PC-9 (cell line): Measurements from ENCODE around the gene EPS8L2. TPM values are rescaled to one million over a fixed set of nuclear protein-coding genes. Genes with fewer than 3 reads are reported as not detected.

ENCODE experiments used
- BruUV-seq: library from RNA; stranded (reverse); fragments of 400-500 nt; replicated peaks from 2 replicates; lab custom pipeline; 2021; lab: Mats Ljungman, UMichigan
- CTCF ChIA-PET: fragments of 300-600 bp; sonication (Branson Sonifier 250); formaldehyde crosslinking; loops from one replicate; lab custom pipeline; 2022; ENCODE audit warnings: antibody characterized with exemption; lab: Charles Lee
- POLR2A ChIA-PET: fragments of 300-600 bp; sonication (Branson Sonifier 250); formaldehyde crosslinking; loops from one replicate; lab custom pipeline; 2022; ENCODE audit warnings: antibody characterized with exemption; ENCODE audit not compliant: unreplicated experiment; lab: Charles Lee
- DNase-seq, 2 experiments: peaks; one replicate each; pipeline versions ENCODE4 v3.0.0 to v3.0.0-alpha.2; 2015 to 2022; ENCODE audit warnings: mixed read lengths in 1 of 2
- H2AFZ ChIP-seq: fragments of 200-600 bp; sonication (generic); 2 replicates; pipeline ENCODE4 v1.8.1; 2017; ENCODE audit warnings: antibody characterized with exemption
- H3F3A ChIP-seq: fragments of 200-600 bp; sonication (generic); 2 replicates; pipeline ENCODE4 v1.8.1; 2017; ENCODE audit warnings: antibody characterized with exemption, mild to moderate bottlenecking, low read depth; ENCODE audit not compliant: insufficient read depth
- H3K27ac ChIP-seq: fragments of 200-600 bp; sonication (generic); 2 replicates; pipeline ENCODE4 v1.6.1; 2016; ENCODE audit warnings: mixed run types
- H3K27me3 ChIP-seq: fragments of 200-600 bp; sonication (generic); 2 replicates; pipeline ENCODE4 v1.6.1; 2016; ENCODE audit warnings: low read depth, mixed run types; ENCODE audit not compliant: insufficient read depth
- H3K36me3 ChIP-seq: fragments of 200-600 bp; sonication (generic); 2 replicates; pipeline ENCODE4 v1.6.1; 2016; ENCODE audit warnings: low read depth, mixed run types
- H3K4me1 ChIP-seq: fragments of 200-600 bp; sonication (generic); replicated peaks from 2 replicates; pipeline ENCODE4 v1.6.1; 2016; ENCODE audit warnings: mixed run types; ENCODE audit not compliant: insufficient read depth
- H3K4me2 ChIP-seq: fragments of 200-600 bp; sonication (generic); 2 replicates; pipeline ENCODE4 v1.6.1; 2017; ENCODE audit warnings: mixed run types
- H3K4me3 ChIP-seq: fragments of 200-600 bp; sonication (generic); 2 replicates; pipeline ENCODE4 v1.6.1; 2016; ENCODE audit warnings: mixed run types
- H3K79me2 ChIP-seq: fragments of 200-600 bp; sonication (generic); 2 replicates; pipeline ENCODE4 v1.6.1; 2017; ENCODE audit warnings: low read depth, mixed run types
- H3K9me2 ChIP-seq: fragments of 200-600 bp; sonication (generic); 2 replicates; pipeline ENCODE4 v1.8.1; 2017; ENCODE audit warnings: mild to moderate bottlenecking; ENCODE audit not compliant: insufficient read depth
- H3K9me3 ChIP-seq: fragments of 200-600 bp; sonication (generic); 2 replicates; pipeline ENCODE4 v1.8.1; 2016; ENCODE audit warnings: low read depth; ENCODE audit not compliant: insufficient read depth
- H4K20me1 ChIP-seq: fragments of 200-600 bp; sonication (generic); 2 replicates; pipeline ENCODE4 v1.8.1; 2017; ENCODE audit not compliant: insufficient read depth
- EZH2 ChIP-seq: fragments of 200-600 bp; sonication (generic); IDR thresholded peaks from 2 replicates; pipeline ENCODE4 v1.8.0; 2017; ENCODE audit warnings: antibody characterized with exemption, low read depth
- intact Hi-C: fragments of 100-400 bp; cut with micrococcal nuclease; formaldehyde crosslinking; loops from one replicate; pipeline ENCODE4 v1.10.0; 2022; ENCODE audit not compliant: unreplicated experiment
- total RNA-seq: library from RNA; stranded (reverse); gene quantifications from 2 replicates; pipeline ENCODE4 v1.2.3, GENCODE V29; 2021
- TF ChIP-seq, protein P1 (sequence below): fragments of 200-600 bp; sonication (generic); conservative IDR thresholded peaks from 2 replicates; pipeline ENCODE4 v1.6.1; 2017; ENCODE audit warnings: mixed run types, antibody characterized with exemption, mild to moderate bottlenecking, moderate library complexity

EPS8L2 gene
- total RNA-seq, 1 experiment from 2014 or later, result 229 TPM

DNA sequence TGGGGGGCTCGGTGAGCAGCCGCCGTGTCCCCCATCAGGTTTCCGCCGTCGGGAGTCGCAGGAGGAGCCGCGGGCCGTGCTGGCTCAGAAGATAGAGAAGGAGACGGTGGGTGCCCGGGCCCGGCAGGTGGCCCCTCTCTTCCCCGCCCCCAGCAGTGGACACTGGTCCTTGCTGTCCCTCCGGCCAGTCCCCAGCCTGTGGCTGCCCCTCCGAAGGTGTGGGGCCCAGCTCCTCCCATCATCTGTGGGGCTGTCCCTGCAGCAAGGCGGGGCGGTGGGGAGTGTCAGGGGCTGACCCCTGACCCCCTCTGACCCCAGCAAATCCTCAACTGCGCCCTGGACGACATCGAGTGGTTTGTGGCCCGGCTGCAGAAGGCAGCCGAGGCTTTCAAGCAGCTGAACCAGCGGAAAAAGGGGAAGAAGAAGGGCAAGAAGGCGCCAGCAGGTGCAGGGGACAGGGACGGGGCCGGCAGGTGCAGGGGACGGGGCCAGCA lies 15.3 kb downstream of the EPS8L2 start:
- BruUV-seq, result no TSS peak
- ChIA-PET CTCF (no interaction called here), POLR2A (no interaction called here)
- H3K4me3 ChIP-seq, result no peak overlapping the region
- no peak for TF ChIP-seq EZH2
- TF ChIP-seq, protein P1, sequence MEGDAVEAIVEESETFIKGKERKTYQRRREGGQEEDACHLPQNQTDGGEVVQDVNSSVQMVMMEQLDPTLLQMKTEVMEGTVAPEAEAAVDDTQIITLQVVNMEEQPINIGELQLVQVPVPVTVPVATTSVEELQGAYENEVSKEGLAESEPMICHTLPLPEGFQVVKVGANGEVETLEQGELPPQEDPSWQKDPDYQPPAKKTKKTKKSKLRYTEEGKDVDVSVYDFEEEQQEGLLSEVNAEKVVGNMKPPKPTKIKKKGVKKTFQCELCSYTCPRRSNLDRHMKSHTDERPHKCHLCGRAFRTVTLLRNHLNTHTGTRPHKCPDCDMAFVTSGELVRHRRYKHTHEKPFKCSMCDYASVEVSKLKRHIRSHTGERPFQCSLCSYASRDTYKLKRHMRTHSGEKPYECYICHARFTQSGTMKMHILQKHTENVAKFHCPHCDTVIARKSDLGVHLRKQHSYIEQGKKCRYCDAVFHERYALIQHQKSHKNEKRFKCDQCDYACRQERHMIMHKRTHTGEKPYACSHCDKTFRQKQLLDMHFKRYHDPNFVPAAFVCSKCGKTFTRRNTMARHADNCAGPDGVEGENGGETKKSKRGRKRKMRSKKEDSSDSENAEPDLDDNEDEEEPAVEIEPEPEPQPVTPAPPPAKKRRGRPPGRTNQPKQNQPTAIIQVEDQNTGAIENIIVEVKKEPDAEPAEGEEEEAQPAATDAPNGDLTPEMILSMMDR, result no peak
- H3K27ac ChIP-seq, result no peak overlapping the region
- no peaks in the 10 kb centered on the region; the same call in 1 of the 2 replicates for H3F3A ChIP-seq
- H2AFZ ChIP-seq, result no peak overlapping the region
- H3K4me2 ChIP-seq, result no peak overlapping the region
- H4K20me1 ChIP-seq, result no peaks in the 10 kb centered on the region
- no peaks in the 10 kb centered on the region for H3K9me3 ChIP-seq
- DNase-seq, result no peak
- intact Hi-C loops, result loop anchor here (10.0 kb wide), 1 partner anchor 156 kb away; the partner anchor contains the start of genes LMNTD2 and RASSF7
- no peaks in the 10 kb centered on the region; the same call in 1 of the 2 replicates for H3K4me1 ChIP-seq
- peaks cover 4% of the 10 kb centered on the region; the same call in 1 of the 2 replicates for H3K79me2 ChIP-seq
- no peaks in the 10 kb centered on the region for H3K27me3 ChIP-seq
- no peaks in the 10 kb centered on the region for H3K36me3 ChIP-seq
- no peaks in the 10 kb centered on the region for H3K9me2 ChIP-seq

DNA sequence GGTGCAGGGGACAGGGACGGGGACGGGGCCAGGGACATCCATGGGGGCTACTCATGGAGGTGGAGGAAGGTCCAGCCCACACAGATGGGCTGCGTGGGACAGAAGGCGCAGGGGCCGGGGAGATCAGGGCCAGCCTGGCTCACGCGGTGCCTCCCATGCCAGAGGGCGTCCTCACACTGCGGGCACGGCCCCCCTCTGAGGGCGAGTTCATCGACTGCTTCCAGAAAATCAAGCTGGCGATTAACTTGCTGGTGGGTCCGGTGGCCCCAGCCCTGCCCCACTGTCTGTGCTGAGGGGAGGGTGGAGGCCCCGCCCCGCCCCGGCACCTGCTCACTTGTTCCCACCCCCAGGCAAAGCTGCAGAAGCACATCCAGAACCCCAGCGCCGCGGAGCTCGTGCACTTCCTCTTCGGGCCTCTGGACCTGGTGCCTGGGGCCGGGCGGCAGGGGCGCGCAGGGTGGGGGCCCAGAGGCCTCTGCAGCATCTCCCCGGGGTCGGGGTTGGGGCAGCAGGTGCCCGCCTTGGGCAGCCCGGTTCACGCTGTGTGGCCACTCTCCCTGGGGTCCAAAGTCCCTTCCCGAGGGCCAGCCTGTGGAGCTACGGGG lies 15.8 kb downstream of the EPS8L2 start:
- no peak overlapping the region for H3K4me2 ChIP-seq
- H3K9me2 ChIP-seq, result no peaks in the 10 kb centered on the region
- peaks cover 3% of the 10 kb centered on the region for H3F3A ChIP-seq
- no peaks in the 10 kb centered on the region for H4K20me1 ChIP-seq
- no peaks in the 10 kb centered on the region for H3K9me3 ChIP-seq
- H3K27ac ChIP-seq, result no peak overlapping the region
- H3K27me3 ChIP-seq, result no peaks in the 10 kb centered on the region
- no peaks in the 10 kb centered on the region for H3K79me2 ChIP-seq
- no TSS peak for BruUV-seq
- TF ChIP-seq, protein P1, result no peak
- TF ChIP-seq EZH2, result no peak
- DNase-seq, result no peak
- no peaks in the 10 kb centered on the region for H3K36me3 ChIP-seq
- POLR2A ChIA-PET, result no interaction called here
- H3K4me1 ChIP-seq, result peaks cover 3% of the 10 kb centered on the region
- H3K4me3 ChIP-seq, result no peak overlapping the region
- no peak overlapping the region for H2AFZ ChIP-seq
- CTCF ChIA-PET, result no interaction called here
- intact Hi-C loops, result loop anchor here (10.0 kb wide), 1 partner anchor 157 kb away; the partner anchor contains the start of genes LMNTD2 and RASSF7

DNA sequence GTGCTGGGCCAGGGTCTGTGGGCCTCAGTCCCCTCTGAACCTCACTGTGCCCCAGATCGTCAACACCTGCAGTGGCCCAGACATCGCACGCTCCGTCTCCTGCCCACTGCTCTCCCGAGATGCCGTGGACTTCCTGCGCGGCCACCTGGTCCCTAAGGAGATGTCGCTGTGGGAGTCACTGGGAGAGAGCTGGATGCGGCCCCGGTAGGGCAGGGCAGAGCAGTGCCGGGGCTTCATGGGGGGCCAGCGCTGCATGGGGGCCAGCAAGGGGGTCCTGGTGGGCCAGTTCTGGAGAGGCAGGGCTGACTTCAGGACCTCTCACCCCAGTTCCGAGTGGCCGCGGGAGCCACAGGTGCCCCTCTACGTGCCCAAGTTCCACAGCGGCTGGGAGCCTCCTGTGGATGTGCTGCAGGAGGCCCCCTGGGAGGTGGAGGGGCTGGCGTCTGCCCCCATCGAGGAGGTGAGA lies 16.3 kb downstream of the EPS8L2 start:
- Histone ChIP-seq H3K9me3 (no peaks in the 10 kb centered on the region), H3K4me3 (no peak overlapping the region), H2AFZ (no peak overlapping the region), H3K27ac (no peak overlapping the region), H4K20me1 (no peaks in the 10 kb centered on the region), H3K79me2 (0 out of 2 replicates have a peak, but pooled peaks cover 2% of the 10 kb centered on the region), H3K36me3 (no peaks in the 10 kb centered on the region), H3K4me1 (peaks cover 8% of the 10 kb centered on the region), H3K4me2 (no peak overlapping the region), H3K27me3 (no peaks in the 10 kb centered on the region), H3F3A (peaks cover 8% of the 10 kb centered on the region), H3K9me2 (no peaks in the 10 kb centered on the region)
- intact Hi-C loops, result loop anchor here (10.0 kb wide), 1 partner anchor 158 kb away; the partner anchor contains the start of genes LMNTD2 and RASSF7
- TF ChIP-seq, protein P1, result no peak
- TF ChIP-seq EZH2, result no peak
- CTCF ChIA-PET, result no interaction called here
- BruUV-seq, result no TSS peak
- POLR2A ChIA-PET, result no interaction called here
- DNase-seq, result no peak
